HG03135 (cell line): Measurements from ENCODE around the gene PRR3.

ENCODE experiments used
- ATAC-seq: cut with Tn5 transposase; IDR thresholded peaks from one replicate; pipeline ENCODE4 v1.9.1; 2021; ENCODE audit warnings: mild to moderate bottlenecking, moderate library complexity; ENCODE audit not compliant: unreplicated experiment

The PRR3 gene

DNA sequence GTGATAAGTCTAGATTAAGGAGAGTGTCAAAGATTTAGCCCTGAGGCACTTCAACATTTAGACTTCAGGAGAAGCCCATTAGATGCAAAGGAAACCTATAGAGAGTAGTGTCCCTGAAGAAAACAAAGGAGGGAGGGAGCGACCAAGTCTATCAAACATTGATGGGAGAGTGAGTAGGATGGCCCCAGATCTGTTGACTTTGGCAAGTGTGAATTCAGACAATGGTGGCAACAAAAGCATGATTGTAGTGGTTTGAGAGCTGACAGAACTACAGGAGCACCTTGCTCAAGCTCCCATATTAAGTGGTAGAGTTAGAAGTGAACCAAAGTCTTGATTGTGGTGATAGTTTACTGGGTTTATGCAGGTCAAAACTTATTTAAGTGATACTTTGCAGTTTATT lies 13.2 kb downstream of the PRR3 start:
- ATAC-seq: no peak

DNA sequence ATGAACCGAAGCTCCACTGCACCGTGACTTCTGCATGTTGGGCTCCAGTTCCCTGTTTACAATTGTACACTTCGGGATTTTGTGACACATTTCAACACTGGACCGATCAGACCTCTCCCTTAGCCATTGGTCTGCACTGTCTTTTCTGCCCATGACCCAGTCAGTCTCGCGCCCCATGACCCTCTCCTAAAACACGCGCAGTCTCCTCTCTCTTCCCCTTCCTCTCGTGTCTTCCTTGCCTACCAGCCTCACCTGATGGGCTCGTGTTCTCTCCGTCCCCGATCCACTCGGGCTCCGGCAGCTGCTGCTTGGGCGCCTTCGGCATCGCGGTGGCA lies 13.6 kb downstream of the PRR3 start:
- ATAC-seq: peak; percentile 15

DNA sequence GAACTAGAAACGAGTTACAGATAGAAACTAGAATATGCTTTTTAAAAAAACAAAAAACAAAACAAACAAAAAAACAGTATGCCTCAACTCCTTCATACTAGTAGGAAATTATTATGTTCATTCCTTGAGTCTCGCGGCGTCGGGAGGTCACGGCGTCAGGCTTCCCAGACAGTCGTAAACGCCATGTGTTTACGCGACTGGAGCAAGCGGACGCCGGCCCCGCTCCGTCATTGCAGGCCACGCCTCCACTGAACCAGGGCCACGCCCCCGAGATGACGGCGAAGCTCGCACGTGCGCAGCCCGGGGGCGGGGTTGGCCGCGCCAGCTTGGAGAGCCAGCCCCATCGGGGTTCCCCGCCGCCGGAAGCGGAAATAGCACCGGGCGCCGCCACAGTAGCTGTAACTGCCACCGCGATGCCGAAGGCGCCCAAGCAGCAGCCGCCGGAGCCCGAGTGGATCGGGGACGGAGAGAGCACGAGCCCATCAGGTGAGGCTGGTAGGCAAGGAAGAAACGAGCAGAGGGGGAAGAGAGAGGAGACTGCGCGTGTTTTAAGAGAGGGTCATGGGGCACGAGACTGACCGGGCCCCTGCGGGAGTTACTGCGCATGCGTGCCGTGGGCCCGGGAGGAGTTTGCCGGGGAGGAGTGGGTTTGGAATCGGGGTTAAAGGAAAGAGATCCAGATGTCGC lies 14.1 kb downstream of the PRR3 start, which contains the start of gene ABCF1:
TSS of gene ABCF1 (plus strand) at position 368 of the 687 bp plus-strand sequence. CDS start at position 414, 46 bp downstream.
- peak; percentile 94 for ATAC-seq

GRCh38 chr6:30571762-30572082 lies 14.6 kb downstream of the PRR3 start:
- ATAC-seq: peak; percentile 3

- ATAC-seq: no peak
Measured at GRCh38 chr6:30572148-30572547, 15.1 kb downstream of the PRR3 start.

DNA sequence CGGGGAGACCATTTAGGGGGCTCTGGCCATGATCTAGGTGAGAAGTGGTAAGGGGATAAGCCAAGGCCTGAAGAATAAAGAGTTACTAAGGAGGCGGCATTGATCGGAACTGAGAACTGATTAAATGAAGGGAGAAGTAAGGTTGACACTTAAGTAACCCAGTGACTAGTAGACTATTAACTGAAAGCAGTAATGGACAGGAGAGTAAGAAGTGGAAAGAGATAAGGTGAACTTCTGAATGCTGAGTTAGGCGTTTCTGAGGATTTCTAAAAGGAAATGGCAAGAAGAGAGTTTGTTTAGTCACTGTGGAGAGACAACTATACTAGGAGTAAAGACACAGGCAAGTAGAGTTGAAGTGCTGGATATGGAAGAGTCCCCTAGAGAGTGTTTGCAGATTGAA lies 16.0 kb downstream of the PRR3 start:
- no peak for ATAC-seq

DNA sequence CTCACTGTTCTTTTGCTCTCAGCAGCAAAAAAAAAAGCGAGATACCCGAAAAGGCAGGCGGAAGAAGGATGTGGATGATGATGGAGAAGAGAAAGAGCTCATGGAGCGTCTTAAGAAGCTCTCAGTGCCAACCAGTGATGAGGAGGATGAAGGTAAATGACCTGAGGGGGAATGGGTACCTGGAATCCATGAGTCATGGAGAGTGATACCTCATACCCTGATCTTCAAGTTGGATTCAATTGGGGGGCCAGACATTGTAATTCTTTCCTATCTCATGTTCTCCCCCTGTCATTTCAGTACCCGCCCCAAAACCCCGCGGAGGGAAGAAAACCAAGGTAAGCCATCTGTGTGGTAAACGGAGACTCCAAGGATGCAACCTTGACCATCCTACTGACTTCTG lies 21.0 kb downstream of the PRR3 start:
- no peak for ATAC-seq

DNA sequence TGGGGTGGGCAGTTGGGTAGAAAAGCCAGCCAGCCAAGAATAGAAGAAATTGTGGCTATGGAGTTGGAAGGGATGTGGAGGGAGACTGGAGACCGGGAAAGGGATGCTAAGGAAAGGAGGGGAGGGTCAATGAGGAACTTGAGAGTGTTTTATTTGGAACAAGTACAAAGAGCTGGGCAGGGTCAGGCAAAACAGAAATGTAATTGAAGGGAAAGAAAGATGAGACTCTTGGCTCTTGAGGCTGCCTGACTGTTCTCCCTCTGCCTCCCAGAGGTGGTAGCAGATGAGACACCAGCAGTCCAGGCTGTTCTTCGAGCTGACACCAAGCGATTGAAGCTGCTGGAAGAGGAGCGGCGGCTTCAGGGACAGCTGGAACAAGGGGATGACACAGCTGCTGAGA lies 26.8 kb downstream of the PRR3 start:
- ATAC-seq: no peak

DNA sequence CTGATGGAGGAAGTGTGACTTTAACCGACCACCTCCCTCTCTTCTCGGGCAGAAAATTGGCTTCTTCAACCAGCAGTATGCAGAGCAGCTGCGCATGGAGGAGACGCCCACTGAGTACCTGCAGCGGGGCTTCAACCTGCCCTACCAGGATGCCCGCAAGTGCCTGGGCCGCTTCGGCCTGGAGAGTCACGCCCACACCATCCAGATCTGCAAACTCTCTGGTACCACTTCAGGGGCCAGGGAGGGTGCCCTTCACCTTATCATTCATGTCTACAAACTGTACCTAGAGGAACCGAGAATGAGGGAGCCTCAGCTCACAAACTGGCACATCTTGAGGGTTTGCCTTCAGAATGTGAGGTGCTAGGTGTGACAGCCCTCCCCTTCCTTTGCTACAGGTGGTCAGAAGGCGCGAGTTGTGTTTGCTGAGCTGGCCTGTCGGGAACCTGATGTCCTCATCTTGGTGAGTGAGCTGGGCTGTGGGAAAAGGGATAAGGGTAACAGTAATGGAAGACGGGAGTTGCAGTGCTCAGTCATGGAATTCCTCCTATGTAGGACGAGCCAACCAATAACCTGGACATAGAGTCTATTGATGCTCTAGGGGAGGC lies 32.8 kb downstream of the PRR3 start:
- ATAC-seq: no peak

- ATAC-seq: no peak
Measured at GRCh38 chr6:30590509-30590908, 33.4 kb downstream of the PRR3 start.

DNA sequence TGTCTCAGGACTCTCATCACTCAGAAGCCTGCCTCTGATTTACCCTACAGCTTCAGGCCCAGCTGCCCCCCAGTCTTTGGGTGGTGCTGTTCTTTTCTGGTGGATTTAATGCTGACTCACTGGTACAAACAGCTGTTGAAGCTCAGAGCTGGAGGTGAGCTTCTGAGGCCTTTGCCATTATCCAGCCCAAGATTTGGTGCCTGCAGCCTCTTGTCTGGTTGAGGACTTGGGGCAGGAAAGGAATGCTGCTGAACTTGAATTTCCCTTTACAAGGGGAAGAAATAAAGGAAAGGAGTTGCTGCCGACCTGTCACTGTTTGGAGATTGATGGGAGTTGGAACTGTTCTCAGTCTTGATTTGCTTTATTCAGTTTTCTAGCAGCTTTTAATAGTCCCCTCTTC lies 33.9 kb downstream of the PRR3 start:
- ATAC-seq: no peak

DNA sequence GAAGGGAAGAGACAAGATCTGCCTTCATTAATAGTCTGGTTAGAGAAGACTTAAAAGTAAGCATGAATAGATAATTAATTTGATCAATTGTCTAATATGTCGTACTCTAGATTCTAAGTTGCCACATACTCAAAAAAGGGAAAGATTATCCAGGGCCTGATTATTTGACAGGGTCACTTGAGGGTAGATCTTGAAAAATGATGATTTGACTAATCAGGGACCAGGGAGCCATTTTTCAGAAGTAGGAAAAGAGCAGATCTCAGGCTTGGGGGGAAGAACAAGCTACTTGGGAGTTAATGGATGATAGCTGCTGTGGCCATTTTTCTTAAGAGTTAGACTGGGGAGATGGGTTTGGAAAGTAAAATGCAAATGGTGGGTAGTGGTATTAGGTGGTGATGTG lies 35.2 kb downstream of the PRR3 start:
- no peak for ATAC-seq

DNA sequence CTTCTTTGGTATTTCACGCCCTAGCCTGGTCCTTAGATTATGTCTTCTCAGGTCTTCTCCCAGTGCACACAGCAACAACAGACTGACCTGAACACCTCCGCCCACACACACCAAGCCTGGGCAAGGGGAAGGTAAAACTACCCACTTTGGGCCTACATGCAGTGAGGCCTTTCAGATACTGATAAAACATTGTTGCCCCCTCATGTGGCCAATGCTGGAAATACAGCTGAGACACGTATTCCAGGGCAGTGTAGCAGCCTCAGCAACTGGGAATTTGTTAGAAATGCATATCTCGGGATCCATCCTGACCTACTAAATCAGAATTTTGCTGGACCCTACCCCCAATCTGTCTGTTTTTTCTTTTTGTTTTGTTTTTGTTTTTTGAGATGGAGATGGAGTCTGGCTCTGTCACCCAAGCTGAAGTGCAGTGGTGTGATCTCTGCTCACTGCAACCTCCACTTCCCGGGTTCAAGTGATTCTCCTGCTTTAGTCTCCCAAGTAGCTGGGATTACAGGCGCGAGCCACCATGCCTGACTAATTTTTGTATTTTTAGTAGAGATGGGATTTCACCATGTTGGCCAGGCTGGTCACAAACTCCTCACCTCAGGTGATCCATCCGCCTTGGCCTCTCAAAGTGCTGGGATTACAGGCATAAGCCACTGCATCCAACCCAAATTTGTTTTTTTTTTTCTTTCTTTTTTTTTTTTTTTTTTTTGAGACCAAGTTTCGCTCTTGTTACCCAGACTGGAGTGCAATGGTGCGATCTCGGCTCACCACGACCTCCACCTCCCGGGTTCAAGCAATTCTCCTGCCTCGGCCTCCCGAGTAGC lies 40.4 kb downstream of the PRR3 start:
- peak; percentile 61 for ATAC-seq

DNA sequence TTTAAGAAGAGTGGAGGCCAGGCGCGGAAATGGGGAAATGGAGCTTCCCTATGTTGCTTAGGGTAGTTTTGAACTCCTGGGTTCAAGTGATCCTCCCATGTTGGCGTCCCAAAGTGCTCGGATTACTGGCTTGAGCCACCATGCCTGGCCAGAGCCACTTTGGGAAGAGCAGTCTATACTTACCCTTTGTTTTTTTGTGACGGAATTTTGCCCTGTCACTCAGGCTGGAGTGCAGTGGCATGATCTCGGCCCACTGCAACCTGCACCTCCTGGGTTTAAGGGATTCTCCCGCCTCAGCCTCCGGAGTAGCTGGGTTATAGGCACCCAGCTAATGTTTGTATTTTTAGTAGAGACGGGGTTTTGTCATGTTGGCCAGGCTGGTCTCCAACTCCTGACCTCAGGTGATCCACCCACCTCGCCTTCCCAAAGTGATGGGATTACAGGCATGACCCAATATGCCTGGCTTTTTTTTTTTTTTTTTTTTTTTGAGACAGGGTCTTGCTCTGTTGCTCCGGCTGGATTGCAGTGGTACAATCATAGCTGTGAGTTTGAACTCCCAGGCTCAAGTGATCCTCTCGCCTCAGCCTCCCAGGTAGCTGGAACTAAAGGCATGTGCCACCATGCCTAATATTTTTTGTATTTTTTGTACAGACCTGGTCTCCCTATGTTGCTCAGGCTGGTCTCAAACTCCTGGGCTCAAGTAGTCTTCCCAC lies 42.0 kb downstream of the PRR3 start:
- ATAC-seq: no peak

DNA sequence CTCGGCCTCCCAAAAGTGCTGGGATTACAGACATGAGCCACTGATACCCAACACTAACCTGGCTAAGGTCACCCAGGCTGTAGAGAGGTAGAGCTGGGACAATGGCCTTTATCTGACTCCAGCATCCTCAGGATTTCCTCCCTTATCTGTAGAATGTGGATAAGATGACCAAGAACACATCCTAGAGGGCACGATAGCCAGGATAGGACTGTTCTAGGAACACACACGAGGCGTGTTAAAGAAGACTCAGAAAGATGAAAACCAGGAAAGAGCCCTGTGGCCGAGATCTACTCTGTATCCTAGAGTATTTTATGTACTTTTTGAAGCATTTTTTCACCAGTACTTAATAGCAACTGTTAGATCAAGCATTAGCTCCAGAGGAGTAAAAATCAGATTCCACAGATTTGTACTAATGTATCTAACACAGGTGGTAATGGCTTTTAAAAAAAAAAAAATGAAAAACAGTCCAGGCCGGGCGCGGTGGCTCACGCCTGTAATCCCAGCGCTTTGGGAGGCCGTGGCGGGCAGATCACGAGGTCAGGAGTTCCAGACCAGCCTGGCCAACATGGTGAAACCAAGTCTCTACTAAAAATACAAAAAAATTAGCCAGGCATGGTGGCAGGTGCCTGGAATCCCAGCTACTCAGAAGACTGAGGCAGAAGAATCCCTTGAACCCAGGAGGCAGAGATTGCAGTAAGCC lies 42.7 kb downstream of the PRR3 start:
- no peak for ATAC-seq

- ATAC-seq: no peak
Measured at GRCh38 chr6:30600451-30600961, 43.4 kb downstream of the PRR3 start.

GRCh38 chr6:30601436-30601814 lies 44.3 kb downstream of the PRR3 start:
- ATAC-seq: no peak

DNA sequence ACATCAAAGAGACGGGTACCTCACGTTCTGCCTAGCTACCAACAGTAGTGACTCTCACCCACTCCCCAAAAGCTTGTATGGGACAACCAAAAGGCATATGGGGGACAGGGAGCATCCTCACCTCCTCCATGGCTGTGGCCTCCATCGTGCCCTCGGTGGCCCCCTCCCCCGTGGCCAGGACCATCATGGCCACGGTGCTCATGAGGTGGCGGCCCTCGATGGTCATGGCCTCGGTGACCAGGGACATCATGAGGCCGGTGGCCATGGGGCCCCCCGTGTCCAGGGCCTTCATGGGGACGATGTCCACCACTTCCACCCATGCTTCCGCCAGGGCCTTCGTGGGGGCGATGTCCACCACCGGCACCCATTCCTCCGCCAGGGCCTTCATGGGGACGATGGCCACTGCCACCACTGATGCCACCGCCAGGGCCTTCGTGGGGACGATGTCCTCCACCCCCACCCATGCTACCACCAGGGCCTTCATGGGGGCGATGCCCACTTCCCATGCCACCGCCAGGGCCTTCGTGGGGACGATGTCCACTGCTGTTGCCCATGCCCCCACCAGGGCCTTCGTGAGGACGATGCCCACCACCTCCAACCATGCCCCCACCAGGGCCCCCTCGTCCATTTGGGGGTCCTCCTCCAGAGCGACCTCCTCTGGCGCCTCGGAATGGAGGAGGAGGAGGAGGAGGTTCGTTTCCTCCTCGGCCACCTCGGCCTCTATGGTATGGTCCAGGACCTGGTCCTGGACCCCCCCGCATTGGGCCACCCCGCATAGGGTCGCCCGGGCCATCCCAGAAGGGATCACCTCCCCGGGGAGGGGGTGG lies 44.9 kb downstream of the PRR3 start:
- no peak for ATAC-seq

- no peak for ATAC-seq
Measured at GRCh38 chr6:30603961-30604360, 46.9 kb downstream of the PRR3 start.

DNA sequence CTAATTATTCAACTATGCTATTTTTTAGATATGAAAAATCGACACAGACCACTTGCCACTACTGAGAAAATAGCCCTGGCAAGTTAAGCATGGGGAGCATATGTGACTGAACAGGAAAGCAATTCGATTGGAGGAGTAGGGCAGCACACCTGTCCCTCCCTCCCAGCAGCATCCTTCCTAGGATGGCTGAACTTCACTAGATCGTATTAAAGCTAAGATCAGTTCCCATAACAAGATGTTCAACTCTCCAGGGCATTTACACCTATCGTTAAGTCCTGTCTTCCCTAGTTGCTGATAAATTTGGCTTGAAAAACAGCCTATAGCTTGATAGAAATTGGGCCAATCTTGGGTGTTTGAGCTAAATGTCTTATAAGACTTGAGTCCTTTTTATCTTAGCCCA lies 53.0 kb downstream of the PRR3 start:
- ATAC-seq: no peak
